Karpas-422 (cell line): ENCODE measurements around the gene TEDC1. TPM values are rescaled to one million over a fixed set of nuclear protein-coding genes. Genes with fewer than 3 reads are reported as not detected.

ENCODE experiments used
- DNase-seq: peaks from one replicate; pipeline ENCODE4 v3.0.0-alpha.2; 2015
- H2AFZ ChIP-seq: fragments of 200-600 bp; sonication (generic); 2 replicates; pipeline ENCODE4 v1.6.1; 2014; ENCODE audit warnings: antibody characterized with exemption, low read length, mixed read lengths
- H3K27ac ChIP-seq: fragments of 200-600 bp; sonication (generic); 2 replicates; pipeline ENCODE4 v1.5.1; 2014; ENCODE audit warnings: mild to moderate bottlenecking, low read length, moderate library complexity
- H3K27me3 ChIP-seq: fragments of 200-600 bp; sonication (generic); 2 replicates; pipeline ENCODE4 v1.6.1; 2014; ENCODE audit warnings: low read length, mixed read lengths
- H3K36me3 ChIP-seq: fragments of 200-600 bp; sonication (generic); 2 replicates; pipeline ENCODE4 v1.6.1; 2014; ENCODE audit warnings: low read length, mixed read lengths; ENCODE audit not compliant: insufficient read depth
- H3K4me1 ChIP-seq: fragments of 200-600 bp; sonication (generic); 2 replicates; pipeline ENCODE4 v1.6.1; 2014; ENCODE audit warnings: mild to moderate bottlenecking, low read length, mixed read lengths
- H3K4me2 ChIP-seq: fragments of 200-600 bp; sonication (generic); 2 replicates; pipeline ENCODE4 v1.6.1; 2014; ENCODE audit warnings: low read length, low read depth, mild to moderate bottlenecking; ENCODE audit not compliant: poor library complexity, severe bottlenecking
- H3K4me3 ChIP-seq: fragments of 200-600 bp; sonication (generic); 2 replicates; pipeline ENCODE4 v1.5.1; 2014; ENCODE audit warnings: mild to moderate bottlenecking, antibody characterized with exemption, low read length, mixed read lengths
- H3K79me2 ChIP-seq: fragments of 200-600 bp; sonication (generic); 2 replicates; pipeline ENCODE4 v1.6.1; 2014; ENCODE audit warnings: mild to moderate bottlenecking, low read length, mixed read lengths
- H3K9ac ChIP-seq: fragments of 200-600 bp; sonication (generic); 2 replicates; pipeline ENCODE4 v1.6.0; 2014; ENCODE audit warnings: low read length
- H3K9me2 ChIP-seq: fragments of 200-600 bp; sonication (generic), shearing (Covaris generic); replicated peaks from 2 replicates; pipeline ENCODE4 v1.6.0; 2014; ENCODE audit warnings: mild to moderate bottlenecking, low read length, moderate library complexity; ENCODE audit not compliant: insufficient read depth
- H3K9me3 ChIP-seq: fragments of 300-700, 200-600 bp; sonication (generic); 2 replicates; pipeline ENCODE4 v1.6.1; 2014; ENCODE audit warnings: low read length, mixed read lengths
- H4K20me1 ChIP-seq: fragments of 200-600 bp; sonication (generic); 2 replicates; pipeline ENCODE4 v1.6.1; 2014; ENCODE audit warnings: mild to moderate bottlenecking, antibody characterized with exemption, low read length, low read depth; ENCODE audit not compliant: insufficient read depth
- total RNA-seq: library from RNA; depleted of rRNA; stranded (reverse); fragments of >200 nt; shearing (Covaris generic); gene quantifications from 2 replicates; pipeline ENCODE4 v1.2.3, GENCODE V29; 2014; ENCODE audit warnings: low replicate concordance

Gene TEDC1
- total RNA-seq, 1 experiment from 2014 or later = 9.8 TPM

DNA sequence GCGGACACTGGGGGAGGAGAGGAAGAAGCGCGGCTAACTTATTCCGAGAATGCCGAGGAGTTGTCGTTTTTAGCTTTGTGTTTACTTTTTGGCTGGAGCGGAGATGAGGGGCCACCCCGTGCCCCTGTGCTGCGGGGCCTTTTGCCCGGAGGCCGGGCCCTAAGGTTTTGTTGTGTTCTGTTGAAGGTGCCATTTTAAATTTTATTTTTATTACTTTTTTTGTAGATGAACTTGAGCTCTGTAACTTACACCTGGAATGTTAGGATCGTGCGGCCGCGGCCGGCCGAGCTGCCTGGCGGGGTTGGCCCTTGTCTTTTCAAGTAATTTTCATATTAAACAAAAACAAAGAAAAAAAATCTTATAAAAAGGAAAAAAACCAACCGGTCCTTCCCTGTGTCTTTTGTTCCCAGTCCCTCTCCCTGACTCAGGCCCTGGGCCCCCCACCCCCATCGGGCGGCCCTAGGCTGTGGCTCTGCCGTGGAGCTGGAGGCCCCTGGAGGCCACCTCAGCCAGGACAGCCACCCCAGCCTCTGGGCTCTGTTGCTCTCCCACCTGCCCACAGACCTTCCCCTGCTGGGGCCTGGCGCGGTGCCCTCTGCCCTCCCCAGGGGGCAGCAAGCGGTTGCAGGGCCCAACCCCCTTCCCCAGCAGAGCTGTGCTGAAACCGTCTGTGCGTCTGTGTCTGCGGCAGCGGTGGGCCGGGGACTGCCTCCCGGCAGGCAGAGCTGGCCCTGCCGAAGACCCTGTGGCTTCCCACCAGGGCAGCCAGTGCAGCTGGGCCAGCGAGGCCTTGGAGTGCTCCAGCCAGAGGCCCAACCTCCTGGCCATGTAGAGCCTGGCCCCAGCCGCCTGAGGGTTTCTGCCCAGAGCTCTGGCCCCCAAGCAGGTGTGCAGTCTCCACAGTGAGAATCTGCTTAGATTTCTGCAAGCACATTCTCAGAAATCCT lies 20.4 kb upstream of the TEDC1 start:
- H4K20me1 ChIP-seq = peaks cover 19% of the 10 kb centered on the region; the same call in 1 of the 2 replicates
- no peaks in the 10 kb centered on the region for H3K36me3 ChIP-seq
- H3K4me3 ChIP-seq = peak overlapping the region; percentile 49; the same call in 1 of the 2 replicates
- H3K9me3 ChIP-seq = no peaks in the 10 kb centered on the region
- no peak overlapping the region for H2AFZ ChIP-seq
- H3K27me3 ChIP-seq = no peaks in the 10 kb centered on the region
- H3K9me2 ChIP-seq = no peaks in the 10 kb centered on the region
- H3K4me1 ChIP-seq = peaks cover 74% of the 10 kb centered on the region
- peak overlapping the region; percentile 51 for H3K9ac ChIP-seq
- DNase-seq = peak; percentile 91
- peak overlapping the region; percentile 92 for H3K27ac ChIP-seq
- peak overlapping the region; percentile 55 for H3K4me2 ChIP-seq
- no peaks in the 10 kb centered on the region for H3K79me2 ChIP-seq

DNA sequence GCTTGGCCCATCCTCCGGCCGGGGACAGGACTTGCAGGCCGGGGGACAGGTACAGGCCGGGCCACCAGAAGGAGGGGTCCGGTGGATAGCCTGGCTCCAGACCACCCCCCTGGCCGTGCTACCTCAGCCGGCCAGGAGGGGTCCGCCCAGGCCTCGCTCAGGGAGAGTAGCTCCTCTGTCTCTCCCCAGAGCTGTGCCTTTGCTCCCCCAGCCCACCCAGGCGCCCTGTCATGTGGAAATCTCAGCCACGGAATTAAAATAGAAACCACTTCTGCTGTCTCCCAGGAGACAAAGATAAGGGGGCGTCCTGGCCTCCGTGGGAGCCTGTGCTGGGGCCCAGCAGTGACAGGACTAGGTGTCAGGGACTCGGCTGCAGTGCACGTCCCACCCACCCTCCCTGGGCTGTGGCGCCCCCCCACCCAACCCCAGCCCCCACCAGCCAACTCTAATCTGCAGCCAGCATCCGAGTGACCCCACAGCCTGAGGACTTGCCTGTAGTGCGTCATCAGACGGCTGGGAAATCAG lies 19.7 kb upstream of the TEDC1 start:
- H3K27ac ChIP-seq = peak overlapping the region; percentile 92
- peak overlapping the region; percentile 51 for H3K9ac ChIP-seq
- H3K27me3 ChIP-seq = no peaks in the 10 kb centered on the region
- no peaks in the 10 kb centered on the region for H3K9me3 ChIP-seq
- H3K4me1 ChIP-seq = peaks cover 74% of the 10 kb centered on the region
- peak overlapping the region; percentile 55 for H3K4me2 ChIP-seq
- H3K79me2 ChIP-seq = no peaks in the 10 kb centered on the region
- peak overlapping the region; percentile 49; the same call in 1 of the 2 replicates for H3K4me3 ChIP-seq
- peaks cover 21% of the 10 kb centered on the region; the same call in 1 of the 2 replicates for H4K20me1 ChIP-seq
- H3K36me3 ChIP-seq = no peaks in the 10 kb centered on the region
- H3K9me2 ChIP-seq = no peaks in the 10 kb centered on the region
- DNase-seq = peak; percentile 65
- H2AFZ ChIP-seq = no peak overlapping the region

DNA sequence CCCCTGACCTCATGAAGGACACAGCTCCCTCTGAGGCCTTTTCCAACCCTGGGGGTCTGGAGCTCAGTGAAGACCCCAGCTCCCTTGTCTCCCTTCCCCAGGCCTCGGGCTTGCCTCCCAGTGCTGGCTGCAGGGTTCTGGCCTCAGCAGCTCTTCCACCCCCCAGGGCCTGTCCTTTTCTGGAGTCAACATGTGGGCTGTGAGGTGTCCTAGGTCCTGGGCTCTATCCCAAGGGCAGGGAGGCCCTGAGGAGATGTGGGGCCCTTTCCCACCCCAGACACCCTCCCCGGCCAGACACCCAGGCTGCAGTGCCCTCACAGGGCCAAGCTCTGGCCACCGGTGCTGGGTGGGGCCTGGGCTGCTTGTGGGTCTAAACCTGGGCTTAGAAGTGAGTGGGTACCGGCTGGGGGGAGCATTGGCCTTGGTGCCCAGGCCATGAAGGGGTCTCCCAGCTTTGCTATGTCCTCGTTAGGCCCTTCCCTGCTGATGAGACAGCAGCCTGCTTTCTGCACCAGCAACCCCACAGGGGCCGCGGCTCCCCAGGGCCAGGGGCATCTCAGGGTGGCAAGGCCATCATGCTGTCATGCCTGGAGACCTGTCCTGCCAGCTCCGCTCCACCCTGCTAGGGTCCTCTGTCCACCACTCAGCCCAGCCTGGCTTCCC lies 19.1 kb upstream of the TEDC1 start:
- no peaks in the 10 kb centered on the region for H3K9me2 ChIP-seq
- H3K9me3 ChIP-seq = no peaks in the 10 kb centered on the region
- no peaks in the 10 kb centered on the region for H3K79me2 ChIP-seq
- H3K4me2 ChIP-seq = peak overlapping the region; percentile 5
- H3K9ac ChIP-seq = peak overlapping the region; percentile 21
- H4K20me1 ChIP-seq = peaks cover 21% of the 10 kb centered on the region; the same call in 1 of the 2 replicates
- H3K27me3 ChIP-seq = no peaks in the 10 kb centered on the region
- H3K27ac ChIP-seq = peak overlapping the region; percentile 49
- no peak overlapping the region for H3K4me3 ChIP-seq
- H3K36me3 ChIP-seq = no peaks in the 10 kb centered on the region
- H2AFZ ChIP-seq = no peak overlapping the region
- DNase-seq = no peak
- H3K4me1 ChIP-seq = peaks cover 74% of the 10 kb centered on the region

DNA sequence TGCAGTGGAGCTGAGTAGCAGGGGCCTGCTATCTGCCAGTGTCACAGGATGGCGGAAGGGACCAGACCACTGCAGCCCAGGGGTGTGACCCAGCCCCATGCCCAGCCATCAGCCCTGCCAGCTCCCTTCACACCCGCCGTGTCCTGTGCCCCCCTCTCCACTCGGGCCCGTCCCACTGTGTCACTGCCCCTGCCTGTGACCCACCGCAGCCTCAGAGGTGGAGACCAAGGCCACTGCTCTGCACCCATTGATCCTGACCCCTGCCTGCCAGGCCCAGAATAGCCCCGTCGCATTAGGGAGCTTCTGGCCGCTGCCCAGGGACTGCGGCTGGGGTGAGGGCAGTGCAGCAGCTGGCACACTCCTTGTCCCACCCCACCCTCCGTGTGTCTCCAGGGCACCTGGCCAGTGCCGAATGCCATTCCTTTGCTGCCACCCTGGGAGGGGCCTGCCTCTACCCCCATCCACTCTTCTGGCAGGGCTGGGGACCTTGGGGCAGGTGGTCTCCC lies 18.5 kb upstream of the TEDC1 start:
- Histone ChIP-seq H3K27ac (no peak overlapping the region), H3K4me1 (peaks cover 71% of the 10 kb centered on the region), H3K4me3 (no peak overlapping the region), H3K9ac (no peak overlapping the region), H3K9me2 (no peaks in the 10 kb centered on the region), H3K4me2 (no peak overlapping the region), H4K20me1 (peaks cover 21% of the 10 kb centered on the region; the same call in 1 of the 2 replicates), H3K9me3 (no peaks in the 10 kb centered on the region), H2AFZ (no peak overlapping the region), H3K27me3 (no peaks in the 10 kb centered on the region), H3K79me2 (no peaks in the 10 kb centered on the region), H3K36me3 (no peaks in the 10 kb centered on the region)
- no peak for DNase-seq

DNA sequence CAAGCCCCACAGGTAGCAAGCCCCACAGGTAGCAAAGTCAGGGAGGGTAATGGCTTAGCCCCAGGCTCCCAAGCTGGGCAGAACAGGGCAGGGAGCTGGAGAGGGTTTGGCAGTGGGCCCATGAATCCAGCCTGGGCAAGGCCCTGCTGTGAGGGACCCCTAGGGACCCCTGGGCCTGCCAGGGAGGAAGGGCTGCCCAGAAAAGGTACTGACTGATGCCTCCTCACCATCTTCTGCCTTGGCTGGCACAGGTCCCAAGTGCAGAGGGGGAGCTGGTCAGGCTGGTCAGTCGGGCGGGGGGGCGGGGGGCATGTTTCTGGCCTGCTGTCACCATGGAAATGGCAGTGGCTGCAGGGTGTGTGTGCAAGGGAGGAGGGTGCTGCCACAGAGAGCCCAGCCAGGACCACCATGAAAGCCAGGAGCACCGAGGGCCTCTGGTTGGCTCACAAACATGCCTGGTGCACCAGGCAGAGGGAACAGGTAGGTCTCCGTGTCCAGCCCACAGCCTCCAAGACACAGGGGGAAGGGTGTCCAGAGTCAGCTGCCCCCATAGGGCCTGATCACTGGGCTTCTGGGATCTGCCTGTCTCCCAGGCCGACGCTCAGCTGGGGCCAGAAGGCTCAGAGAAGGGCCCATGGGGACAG lies 17.9 kb upstream of the TEDC1 start:
- Histone ChIP-seq H3K4me3 (peak overlapping the region; percentile 76; the same call in 1 of the 2 replicates), H3K9me2 (no peaks in the 10 kb centered on the region), H3K79me2 (no peaks in the 10 kb centered on the region), H3K4me2 (peak overlapping the region; percentile 73), H3K27ac (no peak overlapping the region), H3K9ac (no peak overlapping the region), H3K27me3 (no peaks in the 10 kb centered on the region), H3K36me3 (no peaks in the 10 kb centered on the region), H3K9me3 (no peaks in the 10 kb centered on the region), H3K4me1 (peaks cover 66% of the 10 kb centered on the region), H2AFZ (no peak overlapping the region), H4K20me1 (peaks cover 21% of the 10 kb centered on the region; the same call in 1 of the 2 replicates)
- no peak for DNase-seq

DNA sequence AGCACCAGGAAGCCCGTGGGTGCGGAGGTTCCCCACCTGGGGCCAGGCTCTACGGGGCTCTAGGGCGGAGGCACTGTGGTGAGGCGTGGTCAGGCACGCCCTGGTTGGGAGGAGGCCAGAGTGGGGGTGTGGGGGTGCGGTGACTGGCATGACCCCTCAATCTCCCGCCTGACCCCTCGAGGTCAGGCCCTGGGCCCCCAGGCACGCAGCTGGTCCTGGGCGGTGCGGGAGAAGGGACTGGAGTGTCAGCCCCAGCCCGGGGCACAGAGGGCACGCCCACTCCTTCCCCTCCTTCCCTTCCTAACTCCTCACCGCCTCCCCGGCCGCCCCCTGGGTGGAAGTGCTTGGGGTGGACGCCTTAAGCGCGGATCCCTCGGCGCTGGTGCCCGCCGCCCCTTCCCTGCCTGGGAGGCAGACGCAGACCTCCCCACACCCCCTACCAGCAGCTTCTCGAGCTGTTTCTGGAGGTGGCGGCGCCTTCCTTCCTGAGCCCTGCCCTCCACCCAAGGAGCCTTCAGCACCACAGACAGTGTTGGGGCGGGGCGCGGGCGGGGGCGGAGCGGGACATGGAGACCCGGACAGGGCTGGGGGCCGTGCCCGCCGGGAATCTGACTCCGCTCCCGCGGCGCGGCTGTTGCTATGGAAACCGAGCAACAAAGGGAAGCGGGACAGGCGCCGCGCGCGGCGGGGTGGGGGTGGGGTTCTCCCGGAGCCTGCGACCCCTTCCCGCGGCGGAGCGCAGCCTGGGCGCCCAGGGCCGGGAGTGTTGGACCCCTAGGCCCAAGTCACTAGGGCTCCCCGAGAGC lies 17.2 kb upstream of the TEDC1 start:
- H3K4me2 ChIP-seq = peak overlapping the region; percentile 73
- peaks cover 58% of the 10 kb centered on the region for H3K4me1 ChIP-seq
- no peaks in the 10 kb centered on the region for H3K9me3 ChIP-seq
- DNase-seq = peak; percentile 91
- no peaks in the 10 kb centered on the region for H3K27me3 ChIP-seq
- no peak overlapping the region for H3K27ac ChIP-seq
- H3K36me3 ChIP-seq = no peaks in the 10 kb centered on the region
- H3K9ac ChIP-seq = peak overlapping the region; percentile 59
- H4K20me1 ChIP-seq = peaks cover 21% of the 10 kb centered on the region; the same call in 1 of the 2 replicates
- H3K4me3 ChIP-seq = peak overlapping the region; percentile 76
- H3K9me2 ChIP-seq = no peaks in the 10 kb centered on the region
- no peak overlapping the region for H2AFZ ChIP-seq
- no peaks in the 10 kb centered on the region for H3K79me2 ChIP-seq

DNA sequence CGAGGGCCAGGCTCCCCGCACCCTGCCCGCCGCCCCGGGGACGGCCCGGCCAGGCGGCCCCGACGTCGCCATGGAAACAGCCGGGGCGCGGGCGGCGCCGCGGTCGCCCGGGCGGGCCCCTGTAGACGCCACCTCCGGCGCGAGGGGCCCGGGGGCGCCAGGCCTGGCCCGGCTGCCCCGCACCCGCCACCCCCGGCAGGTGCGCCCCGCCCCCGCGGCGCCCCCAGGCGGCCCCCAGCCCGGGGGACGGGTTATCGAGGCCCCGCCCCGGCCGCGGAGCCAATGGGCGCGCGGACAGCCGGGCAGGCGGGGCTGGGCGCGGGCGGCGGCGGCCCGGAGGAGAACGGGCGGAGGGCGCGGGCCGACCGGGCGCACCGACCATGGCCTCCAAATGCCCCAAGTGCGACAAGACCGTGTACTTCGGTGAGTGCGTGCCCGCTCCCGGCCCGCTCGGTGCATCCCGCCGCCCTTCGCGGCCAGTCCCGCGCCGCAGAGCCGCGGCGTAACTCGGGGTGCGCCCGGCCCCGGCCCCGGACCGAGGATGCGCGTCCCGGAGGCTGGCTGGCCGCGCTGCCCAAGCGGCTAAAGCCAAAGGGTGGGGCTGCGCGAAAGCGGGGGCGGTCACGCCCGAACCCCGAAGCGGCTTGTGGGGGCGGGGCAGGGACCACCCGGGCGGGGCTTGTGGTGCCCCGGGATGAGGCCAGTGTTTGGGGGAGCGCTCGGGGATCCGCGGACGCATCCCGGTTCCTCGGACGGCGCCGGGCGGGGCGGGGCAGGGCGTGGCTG lies 16.4 kb upstream of the TEDC1 start, which contains the start of gene CRIP2:
TSS of gene CRIP2 (plus strand) at position 339 of the 786 bp plus-strand sequence. CDS start at position 381, 42 bp downstream.
- peaks cover 51% of the 10 kb centered on the region for H3K4me1 ChIP-seq
- no peak within 1 kb of the TSS for H2AFZ ChIP-seq
- peak within 1 kb of the TSS; percentile 95 for H3K4me2 ChIP-seq
- H4K20me1 ChIP-seq = peaks cover 21% of the 10 kb centered on the region; the same call in 1 of the 2 replicates
- H3K9me2 ChIP-seq = no peaks in the 10 kb centered on the region
- H3K36me3 ChIP-seq = no peaks in the 10 kb centered on the region
- H3K9ac ChIP-seq = peak within 1 kb of the TSS; percentile 59
- peak; percentile 77 for DNase-seq
- H3K27ac ChIP-seq = no peak within 1 kb of the TSS
- no peaks in the 10 kb centered on the region for H3K27me3 ChIP-seq
- no peaks in the 10 kb centered on the region for H3K9me3 ChIP-seq
- no peaks in the 10 kb centered on the region for H3K79me2 ChIP-seq
- H3K4me3 ChIP-seq = peak within 1 kb of the TSS; percentile 76
